Measurements from ENCODE around the gene IL3RA.

The IL3RA gene

GRCh38 chrX:1394731-1395501 is 58.3 kb downstream of the IL3RA start:
- Histone ChIP-seq H3K9me3 (ENCODE audit: control extremely low read depth in 1 of 5, control insufficient read depth in 4 of 5, insufficient read depth in 2 of 5, low read depth in 1 of 5, low read length in 4 of 5) (no peaks in the 10 kb centered on the region), H3K27me3 (replicated peaks in 2 of 5; ENCODE audit: control insufficient read depth in 4 of 5, insufficient read depth in 5 of 5, low read length in 4 of 5) (no peaks in the 10 kb centered on the region), H3K36me3 (ENCODE audit: control insufficient read depth in 4 of 4, insufficient read depth in 4 of 4, low read length in 3 of 4) (peaks cover 3 to 43% (median 15%) of the 10 kb centered on the region in 4 experiments), H3K4me3 (ENCODE audit: control insufficient read depth in 1 of 7, extremely low read depth in 1 of 7, insufficient read depth in 4 of 7, low read depth in 2 of 7, low read length in 6 of 7) (no peak overlapping the region), H3K4me1 (ENCODE audit: control extremely low read depth in 1 of 4, control insufficient read depth in 4 of 4, insufficient read depth in 4 of 4, low read length in 3 of 4) (peaks cover 5 to 27% (median 16%) of the 10 kb centered on the region in 4 experiments), H3K27ac (ENCODE audit: insufficient read depth in 1 of 2, low read depth in 1 of 2, low read length in 2 of 2, poor library complexity in 1 of 2, severe bottlenecking in 2 of 2) (no peak overlapping the region)
- CTCF ChIA-PET, result no interaction called here
- POLR2A ChIA-PET, result no interaction called here
- no peak for DNase-seq
- 97% methylated on average over 18 of the region's 22 CpGs for WGBS (ENCODE audit: insufficient coverage)

GRCh38 chrX:1395646-1396216 is 59.1 kb downstream of the IL3RA start:
- DNase-seq, result no peak
- H3K4me1 ChIP-seq (ENCODE audit: control extremely low read depth in 1 of 4, control insufficient read depth in 4 of 4, insufficient read depth in 4 of 4, low read length in 3 of 4), result peaks cover 5 to 24% (median 13%) of the 10 kb centered on the region in 4 experiments
- 97% methylated on average over 5 of the region's 5 CpGs for WGBS (ENCODE audit: insufficient coverage)
- H3K9me3 ChIP-seq (ENCODE audit: control extremely low read depth in 1 of 5, control insufficient read depth in 4 of 5, insufficient read depth in 2 of 5, low read depth in 1 of 5, low read length in 4 of 5), result no peaks in the 10 kb centered on the region
- ChIA-PET CTCF (no interaction called here), POLR2A (no interaction called here)
- H3K36me3 ChIP-seq (ENCODE audit: control insufficient read depth in 4 of 4, insufficient read depth in 4 of 4, low read length in 3 of 4), result peaks cover 3 to 42% (median 15%) of the 10 kb centered on the region in 4 experiments
- H3K27ac ChIP-seq (ENCODE audit: insufficient read depth in 1 of 2, low read depth in 1 of 2, low read length in 2 of 2, poor library complexity in 1 of 2, severe bottlenecking in 2 of 2), result no peak overlapping the region
- no peak overlapping the region for H3K4me3 ChIP-seq (ENCODE audit: control insufficient read depth in 1 of 7, extremely low read depth in 1 of 7, insufficient read depth in 4 of 7, low read depth in 2 of 7, low read length in 6 of 7)
- H3K27me3 ChIP-seq (replicated peaks in 2 of 5; ENCODE audit: control insufficient read depth in 4 of 5, insufficient read depth in 5 of 5, low read length in 4 of 5), result no peaks in the 10 kb centered on the region

- Histone ChIP-seq H3K4me1 (ENCODE audit: control extremely low read depth in 1 of 4, control insufficient read depth in 4 of 4, insufficient read depth in 4 of 4, low read length in 3 of 4) (peaks cover 0 to 18% (median 6%) of the 10 kb centered on the region in 4 experiments), H3K36me3 (ENCODE audit: control insufficient read depth in 4 of 4, insufficient read depth in 4 of 4, low read length in 3 of 4) (peaks cover 3 to 48% (median 19%) of the 10 kb centered on the region in 4 experiments), H3K4me3 (ENCODE audit: control insufficient read depth in 1 of 7, extremely low read depth in 1 of 7, insufficient read depth in 4 of 7, low read depth in 2 of 7, low read length in 6 of 7) (no peak overlapping the region), H3K27ac (ENCODE audit: insufficient read depth in 1 of 2, low read depth in 1 of 2, low read length in 2 of 2, poor library complexity in 1 of 2, severe bottlenecking in 2 of 2) (no peak overlapping the region), H3K27me3 (replicated peaks in 2 of 5; ENCODE audit: control insufficient read depth in 4 of 5, insufficient read depth in 5 of 5, low read length in 4 of 5) (no peaks in the 10 kb centered on the region), H3K9me3 (ENCODE audit: control extremely low read depth in 1 of 5, control insufficient read depth in 4 of 5, insufficient read depth in 2 of 5, low read depth in 1 of 5, low read length in 4 of 5) (no peaks in the 10 kb centered on the region)
- POLR2A ChIA-PET, result no interaction called here
- WGBS (ENCODE audit: insufficient coverage), result 95% methylated on average over 12 of the region's 15 CpGs
- CTCF ChIA-PET, result no interaction called here
- no peak for DNase-seq
Measured at GRCh38 chrX:1397001-1397400, 60.4 kb downstream of the IL3RA start.

- 98% methylated on average over 25 of the region's 29 CpGs for WGBS (ENCODE audit: insufficient coverage)
Measured at GRCh38 chrX:1397441-1398270, 61.1 kb downstream of the IL3RA start.

GRCh38 chrX:1398431-1399340 is 62.1 kb downstream of the IL3RA start:
- Histone ChIP-seq H3K9me3 (ENCODE audit: control extremely low read depth in 1 of 5, control insufficient read depth in 4 of 5, insufficient read depth in 2 of 5, low read depth in 1 of 5, low read length in 4 of 5) (peaks cover 0 to 3% (median 0%) of the 10 kb centered on the region in 5 experiments), H3K4me1 (ENCODE audit: control extremely low read depth in 1 of 4, control insufficient read depth in 4 of 4, insufficient read depth in 4 of 4, low read length in 3 of 4) (peaks cover 0 to 11% (median 0%) of the 10 kb centered on the region in 4 experiments), H3K36me3 (ENCODE audit: control insufficient read depth in 4 of 4, insufficient read depth in 4 of 4, low read length in 3 of 4) (peaks cover 11 to 60% (median 27%) of the 10 kb centered on the region in 4 experiments), H3K4me3 (ENCODE audit: control insufficient read depth in 1 of 7, extremely low read depth in 1 of 7, insufficient read depth in 4 of 7, low read depth in 2 of 7, low read length in 6 of 7) (no peak overlapping the region), H3K27me3 (replicated peaks in 2 of 5; ENCODE audit: control insufficient read depth in 4 of 5, insufficient read depth in 5 of 5, low read length in 4 of 5) (no peaks in the 10 kb centered on the region), H3K27ac (ENCODE audit: insufficient read depth in 1 of 2, low read depth in 1 of 2, low read length in 2 of 2, poor library complexity in 1 of 2, severe bottlenecking in 2 of 2) (no peak overlapping the region)
- no peak for DNase-seq
- ChIA-PET CTCF (no interaction called here), POLR2A (no interaction called here)
- 98% methylated on average over 19 of the region's 29 CpGs for WGBS (ENCODE audit: insufficient coverage)

More at GRCh38 chrX:1397441-1398270, 61.1 kb downstream of the IL3RA start:
- CTCF ChIA-PET, result no interaction called here
- no peak overlapping the region for H3K4me3 ChIP-seq (ENCODE audit: control insufficient read depth in 1 of 7, extremely low read depth in 1 of 7, insufficient read depth in 4 of 7, low read depth in 2 of 7, low read length in 6 of 7)
- no peaks in the 10 kb centered on the region for H3K27me3 ChIP-seq (replicated peaks in 2 of 5; ENCODE audit: control insufficient read depth in 4 of 5, insufficient read depth in 5 of 5, low read length in 4 of 5)
- no peak overlapping the region for H3K27ac ChIP-seq (ENCODE audit: insufficient read depth in 1 of 2, low read depth in 1 of 2, low read length in 2 of 2, poor library complexity in 1 of 2, severe bottlenecking in 2 of 2)
- POLR2A ChIA-PET, result no interaction called here
- no peak for DNase-seq
- peaks cover 0 to 18% (median 2%) of the 10 kb centered on the region in 4 experiments for H3K4me1 ChIP-seq (ENCODE audit: control extremely low read depth in 1 of 4, control insufficient read depth in 4 of 4, insufficient read depth in 4 of 4, low read length in 3 of 4)
- peaks cover 3 to 51% (median 21%) of the 10 kb centered on the region in 4 experiments for H3K36me3 ChIP-seq (ENCODE audit: control insufficient read depth in 4 of 4, insufficient read depth in 4 of 4, low read length in 3 of 4)
- H3K9me3 ChIP-seq (ENCODE audit: control extremely low read depth in 1 of 5, control insufficient read depth in 4 of 5, insufficient read depth in 2 of 5, low read depth in 1 of 5, low read length in 4 of 5), result no peaks in the 10 kb centered on the region

- H3K36me3 ChIP-seq (ENCODE audit: control insufficient read depth in 4 of 4, insufficient read depth in 4 of 4, low read length in 3 of 4), result peaks cover 14 to 64% (median 37%) of the 10 kb centered on the region in 4 experiments
- POLR2A ChIA-PET, result no interaction called here
- no peak overlapping the region for H3K4me3 ChIP-seq (ENCODE audit: control insufficient read depth in 1 of 7, extremely low read depth in 1 of 7, insufficient read depth in 4 of 7, low read depth in 2 of 7, low read length in 6 of 7)
- H3K27ac ChIP-seq (ENCODE audit: insufficient read depth in 1 of 2, low read depth in 1 of 2, low read length in 2 of 2, poor library complexity in 1 of 2, severe bottlenecking in 2 of 2), result no peak overlapping the region
- no peaks in the 10 kb centered on the region for H3K4me1 ChIP-seq (ENCODE audit: control extremely low read depth in 1 of 4, control insufficient read depth in 4 of 4, insufficient read depth in 4 of 4, low read length in 3 of 4)
- CTCF ChIA-PET, result no interaction called here
- 100% methylated on average over 4 of the region's 12 CpGs for WGBS (ENCODE audit: insufficient coverage)
- no peak for DNase-seq
- no peaks in the 10 kb centered on the region for H3K27me3 ChIP-seq (replicated peaks in 2 of 5; ENCODE audit: control insufficient read depth in 4 of 5, insufficient read depth in 5 of 5, low read length in 4 of 5)
- peaks cover 0 to 3% (median 0%) of the 10 kb centered on the region in 5 experiments for H3K9me3 ChIP-seq (ENCODE audit: control extremely low read depth in 1 of 5, control insufficient read depth in 4 of 5, insufficient read depth in 2 of 5, low read depth in 1 of 5, low read length in 4 of 5)
Measured at GRCh38 chrX:1400049-1400448, 63.5 kb downstream of the IL3RA start.

All from common myeloid progenitor, CD34-positive (primary cell).